K562 (cell line): Measurements from ENCODE around the gene PBXIP1. TPM values are rescaled to one million over a fixed set of nuclear protein-coding genes. Genes with fewer than 3 reads are reported as not detected.

Experiments
- BMI1 ChIP-seq: fragments of 150-350 bp; IDR thresholded peaks from 2 replicates; pipeline ENCODE4 v1.6.1; 2014; ENCODE audit warnings: low read length
- CGGBP1 ChIP-seq: fragments of 250-450 bp; sonication (Bioruptor Pico); IDR thresholded peaks from 2 replicates; pipeline ENCODE4 v1.9.0; 2021; ENCODE audit warnings: mild to moderate bottlenecking
- CREB5 ChIP-seq: fragments of 250-450 bp; sonication (Bioruptor Pico); IDR thresholded peaks from 2 replicates; pipeline ENCODE4 v1.5.0; 2020; ENCODE audit warnings: mild to moderate bottlenecking
- GABPA ChIP-seq: fragments of 200-800 bp; sonication (Bioruptor generic); conservative IDR thresholded peaks from 2 replicates; pipeline ENCODE4 v1.6.1; 2016; ENCODE audit warnings: low read depth, missing genetic modification characterization, missing compliant biosample characterization
- LCOR ChIP-seq: sonication (generic); formaldehyde crosslinking; IDR thresholded peaks from 2 replicates; pipeline ENCODE4 v1.8.0; 2022; ENCODE audit warnings: mild to moderate bottlenecking, missing genetic modification reagents
- MAZ ChIP-seq, 2 experiments: fragments of 450-650 bp in 1 of 2; sonication (generic) in 1 of 2; formaldehyde crosslinking; IDR thresholded peaks in 1 of 2; conservative IDR thresholded peaks in 1 of 2; 2 replicates each; pipeline versions ENCODE4 v1.4.0 to v1.5.0; 2020; ENCODE audit warnings: mild to moderate bottlenecking in 1 of 2, missing genetic modification reagents in 1 of 2
- NFATC3 ChIP-seq: fragments of 450-650 bp; IDR thresholded peaks from 2 replicates; pipeline ENCODE4 v1.6.1; 2017; ENCODE audit warnings: mild to moderate bottlenecking
- PPARD ChIP-seq: fragments of 250-450 bp; sonication (Bioruptor Pico); IDR thresholded peaks from 2 replicates; pipeline ENCODE4 v1.8.0; 2022; ENCODE audit warnings: inconsistent platforms, mild to moderate bottlenecking, moderate library complexity
- USF1 ChIP-seq: sonication (generic); formaldehyde crosslinking; IDR thresholded peaks from 2 replicates; pipeline ENCODE4 v1.9.0; 2022; ENCODE audit warnings: mild to moderate bottlenecking, missing genetic modification reagents
- ZBTB17 ChIP-seq: fragments of 450-650 bp; formaldehyde crosslinking; IDR thresholded peaks from 2 replicates; pipeline ENCODE4 v1.4.0; 2020; ENCODE audit warnings: mild to moderate bottlenecking
- ZNF143 ChIP-seq: sonication (generic); formaldehyde crosslinking; IDR thresholded peaks from 2 replicates; pipeline ENCODE4 v1.9.0; 2022; ENCODE audit warnings: mild to moderate bottlenecking, missing genetic modification reagents
- ZNF23 ChIP-seq: fragments of 250-450 bp; sonication (Bioruptor Pico); IDR thresholded peaks from 2 replicates; pipeline ENCODE4 v1.4.0; 2020; ENCODE audit warnings: mild to moderate bottlenecking
- ZNF282 ChIP-seq: sonication (generic); formaldehyde crosslinking; IDR thresholded peaks from 2 replicates; pipeline ENCODE4 v1.8.1; 2023; ENCODE audit warnings: missing genetic modification reagents
- polyA plus RNA-seq, 8 experiments: library from polyadenylated mRNA; depleted of rRNA in 4 of 8; stranded (reverse) in 5 of 8; unstranded in 3 of 8; fragments of >200 nt; fragmentation: Nextera tagmentation in 2 of 8; fragmentation: Illumina TruSeq in 1 of 8; extraction: Ambion mirVana in 2 of 8; extraction: Trizol in 1 of 8; gene quantifications; 2 replicates each; pipeline versions ENCODE4 v1.2.1 to v1.2.3, GENCODE V29; 2011 to 2014; ENCODE audit warnings: inconsistent platforms in 1 of 8, missing spikeins in 1 of 8
- total RNA-seq, 7 experiments: library from RNA; depleted of rRNA in 6 of 7; stranded (reverse); fragments of >200 nt in 6 of 7; fragmentation: Illumina TruSeq in 2 of 7; extraction: Trizol in 2 of 7; gene quantifications; 2 replicates each; pipeline versions ENCODE4 v1.2.1 to v1.2.3, GENCODE V29; 2011 to 2021; ENCODE audit warnings: low replicate concordance in 1 of 7
- TF ChIP-seq, protein P1 (sequence below): fragments of 450-650 bp; IDR thresholded peaks from 2 replicates; pipeline ENCODE4 v1.6.1; 2014; ENCODE audit warnings: low read depth, mild to moderate bottlenecking, moderate library complexity, borderline replicate concordance
- TF ChIP-seq, protein P2 (sequence below): IDR thresholded peaks from 2 replicates; pipeline ENCODE4 v1.6.1; 2011; ENCODE audit warnings: borderline replicate concordance, low read depth, mild to moderate bottlenecking, moderate library complexity, low read length; ENCODE audit not compliant: insufficient read depth, poor library complexity, severe bottlenecking
- TF ChIP-seq, protein P3 (sequence below), 2 experiments: fragments of 450-650 bp; IDR thresholded peaks; 2 replicates each; pipeline ENCODE4 v1.6.1; 2018; ENCODE audit warnings: mild to moderate bottlenecking in 2 of 2, low read depth in 1 of 2; ENCODE audit not compliant: partially characterized antibody in 2 of 2

Gene PBXIP1
- total and polyA plus RNA-seq, 9 of the 15 experiments (the other 6 are each of a cell fraction or from before 2014, with no cell fraction given) = 0.13 to 8.3 (median 5.8) TPM

- TF ChIP-seq, protein P1, sequence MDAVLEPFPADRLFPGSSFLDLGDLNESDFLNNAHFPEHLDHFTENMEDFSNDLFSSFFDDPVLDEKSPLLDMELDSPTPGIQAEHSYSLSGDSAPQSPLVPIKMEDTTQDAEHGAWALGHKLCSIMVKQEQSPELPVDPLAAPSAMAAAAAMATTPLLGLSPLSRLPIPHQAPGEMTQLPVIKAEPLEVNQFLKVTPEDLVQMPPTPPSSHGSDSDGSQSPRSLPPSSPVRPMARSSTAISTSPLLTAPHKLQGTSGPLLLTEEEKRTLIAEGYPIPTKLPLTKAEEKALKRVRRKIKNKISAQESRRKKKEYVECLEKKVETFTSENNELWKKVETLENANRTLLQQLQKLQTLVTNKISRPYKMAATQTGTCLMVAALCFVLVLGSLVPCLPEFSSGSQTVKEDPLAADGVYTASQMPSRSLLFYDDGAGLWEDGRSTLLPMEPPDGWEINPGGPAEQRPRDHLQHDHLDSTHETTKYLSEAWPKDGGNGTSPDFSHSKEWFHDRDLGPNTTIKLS = no peak
- TF ChIP-seq, protein P2, sequence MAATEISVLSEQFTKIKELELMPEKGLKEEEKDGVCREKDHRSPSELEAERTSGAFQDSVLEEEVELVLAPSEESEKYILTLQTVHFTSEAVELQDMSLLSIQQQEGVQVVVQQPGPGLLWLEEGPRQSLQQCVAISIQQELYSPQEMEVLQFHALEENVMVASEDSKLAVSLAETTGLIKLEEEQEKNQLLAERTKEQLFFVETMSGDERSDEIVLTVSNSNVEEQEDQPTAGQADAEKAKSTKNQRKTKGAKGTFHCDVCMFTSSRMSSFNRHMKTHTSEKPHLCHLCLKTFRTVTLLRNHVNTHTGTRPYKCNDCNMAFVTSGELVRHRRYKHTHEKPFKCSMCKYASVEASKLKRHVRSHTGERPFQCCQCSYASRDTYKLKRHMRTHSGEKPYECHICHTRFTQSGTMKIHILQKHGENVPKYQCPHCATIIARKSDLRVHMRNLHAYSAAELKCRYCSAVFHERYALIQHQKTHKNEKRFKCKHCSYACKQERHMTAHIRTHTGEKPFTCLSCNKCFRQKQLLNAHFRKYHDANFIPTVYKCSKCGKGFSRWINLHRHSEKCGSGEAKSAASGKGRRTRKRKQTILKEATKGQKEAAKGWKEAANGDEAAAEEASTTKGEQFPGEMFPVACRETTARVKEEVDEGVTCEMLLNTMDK = no peak
- TF ChIP-seq LCOR (CRISPR knock-in tag) (peak; percentile 52), CREB5 (CRISPR knock-in tag) (no peak), ZNF23 (CRISPR knock-in tag) (no peak), PPARD (no peak), NFATC3 (no peak), ZBTB17 (CRISPR knock-in tag) (no peak), CGGBP1 (CRISPR knock-in tag) (no peak), USF1 (CRISPR knock-in tag) (peak; percentile 85), ZNF282 (CRISPR knock-in tag) (no peak), GABPA (tag) (no peak), ZNF143 (CRISPR knock-in tag) (no peak), BMI1 (no peak), MAZ (CRISPR knock-in tag; conservative IDR thresholded peaks at IDR 0.05 in 1 of 2, IDR thresholded peaks at IDR 0.05 in 1 of 2) (peak in 1 of 2 experiments; percentile 14; a peak in 2 of 4 replicates)
- TF ChIP-seq, protein P3, sequence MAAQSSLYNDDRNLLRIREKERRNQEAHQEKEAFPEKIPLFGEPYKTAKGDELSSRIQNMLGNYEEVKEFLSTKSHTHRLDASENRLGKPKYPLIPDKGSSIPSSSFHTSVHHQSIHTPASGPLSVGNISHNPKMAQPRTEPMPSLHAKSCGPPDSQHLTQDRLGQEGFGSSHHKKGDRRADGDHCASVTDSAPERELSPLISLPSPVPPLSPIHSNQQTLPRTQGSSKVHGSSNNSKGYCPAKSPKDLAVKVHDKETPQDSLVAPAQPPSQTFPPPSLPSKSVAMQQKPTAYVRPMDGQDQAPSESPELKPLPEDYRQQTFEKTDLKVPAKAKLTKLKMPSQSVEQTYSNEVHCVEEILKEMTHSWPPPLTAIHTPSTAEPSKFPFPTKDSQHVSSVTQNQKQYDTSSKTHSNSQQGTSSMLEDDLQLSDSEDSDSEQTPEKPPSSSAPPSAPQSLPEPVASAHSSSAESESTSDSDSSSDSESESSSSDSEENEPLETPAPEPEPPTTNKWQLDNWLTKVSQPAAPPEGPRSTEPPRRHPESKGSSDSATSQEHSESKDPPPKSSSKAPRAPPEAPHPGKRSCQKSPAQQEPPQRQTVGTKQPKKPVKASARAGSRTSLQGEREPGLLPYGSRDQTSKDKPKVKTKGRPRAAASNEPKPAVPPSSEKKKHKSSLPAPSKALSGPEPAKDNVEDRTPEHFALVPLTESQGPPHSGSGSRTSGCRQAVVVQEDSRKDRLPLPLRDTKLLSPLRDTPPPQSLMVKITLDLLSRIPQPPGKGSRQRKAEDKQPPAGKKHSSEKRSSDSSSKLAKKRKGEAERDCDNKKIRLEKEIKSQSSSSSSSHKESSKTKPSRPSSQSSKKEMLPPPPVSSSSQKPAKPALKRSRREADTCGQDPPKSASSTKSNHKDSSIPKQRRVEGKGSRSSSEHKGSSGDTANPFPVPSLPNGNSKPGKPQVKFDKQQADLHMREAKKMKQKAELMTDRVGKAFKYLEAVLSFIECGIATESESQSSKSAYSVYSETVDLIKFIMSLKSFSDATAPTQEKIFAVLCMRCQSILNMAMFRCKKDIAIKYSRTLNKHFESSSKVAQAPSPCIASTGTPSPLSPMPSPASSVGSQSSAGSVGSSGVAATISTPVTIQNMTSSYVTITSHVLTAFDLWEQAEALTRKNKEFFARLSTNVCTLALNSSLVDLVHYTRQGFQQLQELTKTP (IDR thresholded peaks at IDR 0.05; ENCODE audit: low read depth in 1 of 2, partially characterized antibody in 2 of 2) = no peak
Observed at GRCh38 chr1:154955718-154956543, at the start of gene PBXIP1 (continued).
